Stimulated activated CD4-positive, alpha-beta T cell treated with anti-CD3 and anti-CD28 coated beads, Interleukin-15, amount 100 ng/mL, for 1 hour (primary cell): Measurements from ENCODE around the gene MRAS.

ENCODE experiments used
- DNase-seq, 2 donors: peaks; one replicate each; pipeline ENCODE4 v3.0.0-alpha.2; 2020; ENCODE audit warnings: low read depth in 1 of 2, low spot score in 1 of 2

MRAS gene

DNA sequence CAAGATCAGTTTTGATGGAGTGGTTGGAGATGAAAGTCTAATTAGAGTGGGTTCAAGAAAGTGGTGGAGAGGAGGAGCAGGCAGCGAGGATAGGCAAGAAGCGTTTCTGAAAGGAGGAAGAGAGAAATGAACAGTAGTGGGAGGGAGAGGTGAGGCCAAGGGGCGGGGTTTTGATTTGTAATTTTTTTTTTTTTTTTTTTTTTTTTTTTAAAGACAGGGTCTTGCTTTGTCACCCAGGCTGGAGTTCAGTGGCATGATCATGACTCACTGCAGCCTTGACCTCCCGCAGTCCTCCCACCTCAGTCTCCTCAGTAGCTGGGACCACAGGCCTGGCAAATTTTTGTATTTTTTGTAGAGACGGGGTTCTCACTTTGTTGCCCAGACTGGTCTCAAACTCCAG, 36.6 kb downstream of the MRAS start:
- no peak for DNase-seq

DNA sequence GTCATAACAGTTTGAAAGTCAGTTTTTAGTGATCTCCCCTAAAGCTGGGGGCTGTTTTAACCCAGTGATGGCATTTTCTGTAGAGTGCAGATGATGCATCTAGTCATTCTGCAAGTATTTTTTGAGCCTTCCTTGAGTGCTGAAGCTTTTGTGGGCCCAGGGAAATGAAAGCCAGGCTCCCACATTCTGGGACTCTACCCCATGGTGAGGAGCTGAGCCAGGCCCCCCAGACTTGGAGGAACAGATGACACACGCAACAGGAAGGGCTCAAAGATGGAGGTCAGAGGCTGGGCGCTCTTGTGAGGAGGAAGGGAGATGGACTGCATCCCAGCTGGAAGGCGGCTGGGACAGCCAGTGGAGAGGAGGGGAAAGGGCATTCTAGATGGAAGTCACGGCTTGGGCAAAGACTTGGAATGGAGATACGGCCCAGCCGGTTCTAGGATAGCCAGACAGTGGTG, 40.8 kb downstream of the MRAS start:
- DNase-seq, result no peak

DNA sequence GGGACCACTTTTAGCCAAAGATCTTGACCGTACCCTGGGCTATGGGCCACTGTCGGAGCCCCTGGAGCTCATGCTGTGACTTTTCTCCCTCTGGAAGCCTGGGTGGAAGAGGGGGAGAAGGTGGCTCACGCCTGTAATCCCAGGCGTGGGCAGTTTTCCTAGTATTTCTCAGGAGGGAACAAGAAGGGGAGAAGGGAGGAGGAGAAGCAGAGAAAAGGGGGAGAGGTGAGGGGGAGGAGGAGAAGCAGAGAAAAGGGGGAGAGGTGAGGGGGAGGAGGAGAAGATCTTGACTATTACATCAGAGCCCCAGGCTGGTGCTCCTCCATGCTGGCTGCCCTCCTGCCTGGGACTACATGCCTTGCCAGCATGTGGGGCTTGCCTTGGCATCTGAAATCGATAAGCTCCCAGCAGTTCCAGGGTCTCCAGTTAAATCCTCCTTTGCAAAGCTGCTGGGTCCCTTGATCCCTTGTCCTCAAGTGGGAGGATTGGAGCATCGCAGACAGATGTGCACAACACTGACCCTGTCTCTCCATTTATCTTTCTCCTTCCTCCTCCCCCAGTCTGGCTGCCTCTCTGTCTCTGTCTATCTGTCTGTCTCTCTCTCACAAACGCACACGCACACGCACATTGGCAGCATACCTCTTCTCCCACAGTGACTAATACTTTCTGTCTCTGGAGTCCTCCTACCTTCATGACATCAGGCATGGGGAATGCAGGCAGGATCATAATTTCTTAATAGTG, 41.6 kb downstream of the MRAS start:
- DNase-seq, result no peak

DNA sequence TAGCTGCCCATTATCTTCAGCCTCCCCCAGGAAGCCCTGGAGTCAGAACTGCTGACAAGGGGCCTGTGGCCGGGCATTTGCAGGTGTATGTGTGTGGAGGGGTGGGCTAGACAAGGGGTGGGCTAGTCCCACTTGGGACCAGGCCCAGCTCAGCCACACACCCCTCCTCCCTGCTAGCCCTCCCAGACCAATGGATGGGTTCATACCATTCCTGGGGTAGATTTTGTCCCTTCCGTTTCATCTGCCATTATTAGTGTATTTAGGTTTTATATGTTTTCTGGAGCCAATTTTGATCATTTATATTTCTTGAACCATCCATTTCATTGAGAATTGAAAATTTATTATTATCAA, 42.2 kb downstream of the MRAS start:
- no peak for DNase-seq

DNA sequence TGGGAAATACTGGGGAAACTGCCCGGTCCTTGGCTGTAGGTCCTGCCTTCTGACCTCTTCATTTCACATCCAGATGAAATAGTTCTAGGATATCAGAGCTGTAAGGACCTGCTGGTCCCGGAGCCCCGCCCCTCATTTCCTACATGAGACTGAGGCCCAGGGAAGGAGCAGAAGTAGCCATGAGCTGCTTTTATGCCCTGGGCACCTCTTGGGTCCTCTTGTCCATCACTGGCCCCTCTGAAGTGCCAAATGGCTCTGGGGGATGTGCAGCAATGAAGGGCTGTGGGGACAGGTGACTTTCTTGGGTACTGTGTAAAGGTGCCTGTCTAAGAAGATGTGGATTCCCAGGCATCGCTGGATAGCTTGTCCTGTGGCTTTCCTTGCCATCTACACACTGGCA, 45.8 kb downstream of the MRAS start:
- no peak for DNase-seq

DNA sequence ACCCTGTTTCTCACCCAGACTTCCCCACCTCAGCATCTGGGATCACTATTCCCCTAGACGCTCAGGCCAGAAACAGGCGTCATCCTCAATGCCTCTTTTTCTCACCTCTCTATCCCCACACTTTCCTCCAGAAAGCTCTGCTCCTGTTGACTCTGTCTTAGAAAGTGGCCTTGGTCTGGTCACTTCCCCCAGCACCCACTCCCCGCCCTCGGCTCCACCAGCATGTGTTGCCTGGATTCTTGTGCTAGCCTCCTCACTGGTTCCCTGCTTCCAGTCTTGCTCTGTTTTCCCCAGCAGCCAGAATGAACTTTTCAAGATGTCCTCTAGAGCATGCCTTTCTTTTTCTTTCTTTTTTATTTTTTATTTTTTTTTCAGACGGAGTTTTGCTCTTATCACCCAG, 46.3 kb downstream of the MRAS start:
- no peak for DNase-seq

DNA sequence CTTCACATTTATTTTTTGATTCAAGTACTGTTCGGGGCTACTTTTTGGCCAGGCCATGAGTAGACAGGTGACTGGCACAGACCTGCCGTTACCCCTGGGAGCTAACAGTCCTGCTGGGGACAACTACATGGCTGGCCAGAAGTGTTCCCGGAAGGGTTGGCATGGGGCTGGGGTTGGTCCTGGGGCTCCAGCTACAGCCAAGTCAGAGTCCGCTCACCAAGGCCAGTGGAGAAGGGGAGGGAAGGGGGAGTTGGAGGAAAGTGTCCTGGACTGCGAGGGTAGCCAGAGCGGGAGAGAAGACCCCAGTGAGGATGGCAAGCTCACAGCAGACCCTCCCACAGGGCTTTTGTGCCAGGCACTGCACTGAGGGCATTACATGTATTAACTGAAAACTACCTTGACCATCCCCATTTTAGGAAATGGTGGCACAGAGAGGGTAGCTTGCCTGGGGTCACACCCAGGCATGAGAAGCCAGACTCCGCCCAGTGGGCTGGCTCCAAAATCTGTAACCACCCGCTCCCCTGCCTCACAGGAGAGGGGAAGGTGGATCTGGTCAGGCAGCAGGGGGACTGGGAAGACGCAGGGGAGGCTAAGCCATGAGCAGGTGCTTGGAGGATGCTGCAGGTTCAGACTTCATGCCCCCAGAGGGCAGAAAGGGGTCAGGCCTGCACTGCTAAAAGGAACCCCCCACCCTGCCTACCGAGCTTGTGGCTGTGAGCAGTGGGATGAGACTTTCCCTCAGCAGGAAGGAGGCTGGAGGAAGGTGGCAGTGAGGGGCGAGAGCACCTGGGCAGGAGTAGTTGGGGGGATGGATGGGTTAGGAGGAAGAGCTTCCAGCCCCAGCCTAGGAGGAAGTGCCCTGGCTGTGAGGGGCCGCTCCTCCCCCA, 47.7 kb downstream of the MRAS start:
- no peak for DNase-seq

DNA sequence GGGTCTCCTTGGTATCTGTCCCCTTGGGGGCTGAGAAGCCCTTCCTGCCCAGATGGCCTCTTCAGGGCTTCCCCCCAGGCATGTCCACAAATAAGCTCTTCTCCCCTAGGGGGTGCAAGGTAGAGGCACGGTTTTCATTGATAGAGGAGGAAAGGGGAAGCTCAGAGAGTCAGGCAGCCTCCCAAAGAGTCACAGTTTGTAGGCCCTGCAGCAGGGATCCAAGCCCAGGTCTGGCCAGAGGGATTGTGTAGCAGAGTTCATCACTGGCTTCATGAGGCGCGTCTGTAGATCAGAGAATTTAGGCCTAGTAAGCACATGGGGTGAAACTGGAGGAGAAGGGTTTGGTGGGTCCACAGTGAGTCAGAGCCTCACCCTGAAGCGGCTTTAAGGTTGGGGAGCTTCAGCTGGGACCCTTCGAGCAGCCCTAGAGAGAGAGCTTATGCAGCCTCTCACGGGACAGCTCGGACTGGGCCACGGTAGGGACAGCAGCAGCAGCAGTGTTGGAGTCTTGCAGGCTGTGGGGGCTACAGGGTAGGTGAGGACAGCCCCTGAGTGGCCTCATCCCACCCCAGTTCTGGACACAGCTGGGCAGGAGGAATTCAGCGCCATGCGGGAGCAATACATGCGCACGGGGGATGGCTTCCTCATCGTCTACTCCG, 48.5 kb downstream of the MRAS start:
- no peak for DNase-seq

DNA sequence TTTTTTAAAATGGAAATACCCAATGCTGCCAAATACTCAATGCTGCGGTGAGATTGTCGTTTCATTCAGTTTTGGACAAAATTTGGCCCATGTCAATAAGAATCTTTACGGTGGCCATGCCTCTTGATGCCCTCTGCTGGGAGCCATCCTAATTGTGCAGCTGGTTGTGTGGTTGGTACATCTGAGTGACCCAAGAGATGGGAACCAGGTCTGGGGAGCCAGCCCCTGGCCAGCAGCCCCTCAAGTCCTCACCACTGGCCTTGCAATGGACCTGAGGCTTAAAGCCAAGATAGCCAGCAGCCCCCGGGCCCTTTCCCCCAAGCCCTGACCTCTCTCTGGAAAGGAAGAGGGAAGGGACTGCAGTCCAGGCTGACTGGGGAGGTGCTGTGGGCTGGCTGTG, 49.6 kb downstream of the MRAS start:
- no peak for DNase-seq

DNA sequence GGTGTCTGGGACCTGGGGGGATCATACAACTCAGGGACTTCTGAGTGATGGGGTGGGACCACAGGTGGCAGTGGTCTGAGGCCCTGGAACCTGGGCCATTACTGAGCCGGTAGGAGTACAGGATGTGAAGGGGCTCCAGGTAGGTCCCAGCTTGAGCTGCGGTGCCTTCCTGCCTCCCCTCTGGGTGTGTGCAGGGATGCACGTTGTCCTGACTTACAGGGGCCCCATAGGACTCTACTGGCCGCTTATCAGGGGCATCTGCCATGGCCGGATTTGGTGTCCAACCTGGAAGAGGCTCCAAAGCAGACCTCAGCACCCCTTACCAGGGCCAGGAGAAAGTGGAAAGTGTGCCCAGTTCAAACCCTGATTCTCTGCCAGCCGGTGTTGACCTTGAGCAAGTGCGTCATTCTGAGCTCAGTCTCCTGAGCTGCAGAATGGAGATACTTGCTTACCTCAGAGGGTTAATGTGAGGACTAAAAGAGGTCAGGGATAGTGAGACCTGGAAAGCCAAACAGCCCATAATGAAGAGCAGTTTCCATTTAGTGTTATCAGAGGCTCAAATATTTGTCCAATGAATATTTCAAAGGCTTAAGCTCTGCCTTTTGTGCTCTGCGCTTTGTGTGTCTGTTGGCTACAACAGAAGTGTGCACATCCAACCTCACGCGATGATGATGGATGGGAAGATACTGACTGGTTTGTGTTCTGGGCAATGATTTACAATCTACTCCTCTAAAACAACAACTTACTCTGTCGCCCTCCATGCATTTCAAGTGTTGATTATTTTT, 50.6 kb downstream of the MRAS start:
- DNase-seq, result no peak

DNA sequence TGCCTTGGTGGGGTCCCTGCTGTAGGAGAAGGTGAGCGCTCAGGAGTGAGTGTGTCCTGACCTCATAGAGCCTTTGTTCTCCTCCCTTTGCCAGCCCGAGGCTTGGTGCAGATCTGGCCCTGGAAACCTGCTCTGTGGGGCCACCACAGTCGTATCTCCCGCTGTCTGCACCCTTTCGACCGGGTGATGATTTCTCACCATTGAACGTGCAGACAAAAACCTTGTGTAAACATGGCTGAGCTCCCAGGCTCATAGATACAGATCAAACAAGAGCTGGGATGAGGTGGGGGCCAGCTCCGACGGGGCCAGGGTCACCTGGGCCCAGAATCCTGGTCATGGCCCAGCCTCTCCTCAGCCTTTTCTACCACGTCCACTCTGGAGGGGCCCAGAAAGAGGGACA, 51.4 kb downstream of the MRAS start:
- DNase-seq, result no peak

DNA sequence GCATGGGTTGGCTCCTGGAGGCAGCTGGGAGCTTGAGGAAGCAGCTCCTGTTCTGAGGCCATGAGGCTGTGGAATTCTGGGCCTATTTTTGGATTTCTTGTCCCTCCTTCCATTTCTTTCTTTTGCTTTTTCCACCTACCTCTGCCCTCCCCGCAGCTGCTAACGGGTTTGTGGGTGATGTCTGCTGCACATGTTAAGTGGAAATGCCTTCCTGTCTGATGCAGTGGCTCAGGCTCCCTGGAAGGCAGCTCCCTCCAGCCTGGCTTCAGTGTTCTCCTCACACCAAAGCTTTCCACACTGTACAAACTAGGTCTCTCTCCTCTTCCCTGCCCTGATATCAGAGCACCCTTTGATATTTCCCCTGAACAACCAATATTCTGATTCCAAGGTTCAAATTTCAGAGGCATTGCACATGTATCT, 52.3 kb downstream of the MRAS start:
- no peak for DNase-seq

DNA sequence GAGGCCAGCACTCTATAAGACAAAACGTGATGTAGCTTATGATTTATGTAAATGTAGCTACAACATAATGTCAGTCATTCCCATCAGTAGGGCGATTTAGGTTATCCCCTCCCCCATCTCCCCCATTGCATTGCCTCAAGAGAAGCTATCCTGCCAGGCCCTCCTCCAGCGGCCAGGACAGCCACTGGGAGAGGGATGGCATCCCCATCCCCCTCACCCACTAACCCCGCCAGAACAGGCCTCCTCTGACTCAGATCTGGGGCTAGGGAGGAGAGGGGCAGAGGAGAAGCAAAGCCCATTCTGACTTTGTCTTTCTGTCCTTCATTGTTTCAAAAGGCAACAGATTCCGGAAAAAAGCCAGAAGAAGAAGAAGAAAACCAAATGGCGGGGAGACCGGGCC, 53.5 kb downstream of the MRAS start:
- DNase-seq, result no peak

DNA sequence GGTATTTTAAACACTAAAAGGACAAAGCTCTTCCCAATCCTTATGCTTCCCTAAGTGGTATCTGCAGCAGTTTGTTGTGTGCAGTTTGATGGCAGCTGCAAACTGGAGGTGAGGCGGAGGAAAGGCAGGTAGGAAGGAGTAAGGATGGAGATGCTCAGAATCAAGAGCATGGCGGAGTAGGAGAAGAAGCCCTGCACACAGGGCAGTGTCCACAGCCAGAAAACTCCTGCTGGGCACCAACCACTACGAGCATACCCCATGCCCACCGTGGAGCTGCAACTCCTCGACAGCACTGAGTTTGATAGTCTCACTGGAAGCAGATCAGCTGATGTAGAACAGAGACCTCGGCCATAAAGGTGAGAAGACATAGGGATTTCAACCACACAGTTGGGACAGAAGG, 55.7 kb downstream of the MRAS start:
- DNase-seq, result no peak

DNA sequence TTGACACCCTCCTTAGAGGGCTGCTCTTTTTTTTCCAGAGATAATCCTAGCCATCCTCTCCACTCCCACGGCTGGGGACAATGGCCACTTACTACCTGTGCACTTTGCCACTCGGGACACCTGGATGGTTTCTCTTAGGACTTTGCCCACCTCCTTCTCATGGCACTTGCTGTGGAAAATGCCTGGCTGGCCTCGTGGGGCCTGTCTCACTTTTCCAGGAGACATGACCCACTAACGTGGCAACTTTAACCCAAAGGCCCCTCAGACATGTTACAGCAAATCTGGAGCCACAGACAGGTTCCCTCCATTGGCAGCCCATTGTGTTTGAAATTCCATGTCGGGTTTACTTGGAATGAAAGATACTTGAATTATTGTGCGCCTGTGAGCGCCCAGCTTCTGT, 56.6 kb downstream of the MRAS start:
- no peak for DNase-seq

DNA sequence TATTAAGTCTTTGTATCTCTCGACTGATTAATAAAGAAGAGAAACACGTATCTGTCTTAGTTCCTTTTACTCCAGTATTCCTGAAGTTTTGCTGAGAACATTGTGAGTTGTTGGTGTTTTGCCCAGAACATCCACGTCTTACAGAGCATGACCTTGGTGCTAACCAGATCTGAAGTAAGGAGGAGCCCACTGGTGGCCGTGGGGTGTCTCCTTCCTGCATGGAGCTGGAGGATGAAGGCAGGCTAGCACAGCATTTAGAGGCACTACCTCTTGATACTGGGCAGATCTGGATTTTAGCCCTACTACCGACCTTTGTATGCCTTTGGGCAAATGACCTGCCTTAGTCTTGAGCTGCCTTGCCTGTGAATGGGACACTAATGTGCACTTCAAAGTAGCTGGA, 57.1 kb downstream of the MRAS start:
- DNase-seq, result no peak

DNA sequence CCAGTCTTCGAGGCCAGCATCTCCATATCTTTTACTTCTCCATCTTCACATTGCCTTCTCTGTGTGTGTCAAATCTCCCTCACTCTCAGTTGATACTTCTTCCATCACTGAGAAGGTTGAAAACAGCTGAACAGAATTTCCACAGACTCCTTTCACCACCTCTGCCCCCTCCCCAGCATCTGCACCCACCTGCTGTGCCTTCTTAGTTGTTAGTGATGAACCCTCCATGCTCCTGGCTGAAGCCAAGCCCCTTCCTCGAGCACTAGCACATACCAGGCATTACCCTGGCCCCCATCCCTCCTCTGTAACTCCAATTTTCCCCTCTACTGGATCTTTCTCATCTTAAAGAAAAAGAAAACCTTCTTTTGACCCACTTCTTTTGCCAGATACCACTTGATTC, 58.2 kb downstream of the MRAS start:
- no peak for DNase-seq

DNA sequence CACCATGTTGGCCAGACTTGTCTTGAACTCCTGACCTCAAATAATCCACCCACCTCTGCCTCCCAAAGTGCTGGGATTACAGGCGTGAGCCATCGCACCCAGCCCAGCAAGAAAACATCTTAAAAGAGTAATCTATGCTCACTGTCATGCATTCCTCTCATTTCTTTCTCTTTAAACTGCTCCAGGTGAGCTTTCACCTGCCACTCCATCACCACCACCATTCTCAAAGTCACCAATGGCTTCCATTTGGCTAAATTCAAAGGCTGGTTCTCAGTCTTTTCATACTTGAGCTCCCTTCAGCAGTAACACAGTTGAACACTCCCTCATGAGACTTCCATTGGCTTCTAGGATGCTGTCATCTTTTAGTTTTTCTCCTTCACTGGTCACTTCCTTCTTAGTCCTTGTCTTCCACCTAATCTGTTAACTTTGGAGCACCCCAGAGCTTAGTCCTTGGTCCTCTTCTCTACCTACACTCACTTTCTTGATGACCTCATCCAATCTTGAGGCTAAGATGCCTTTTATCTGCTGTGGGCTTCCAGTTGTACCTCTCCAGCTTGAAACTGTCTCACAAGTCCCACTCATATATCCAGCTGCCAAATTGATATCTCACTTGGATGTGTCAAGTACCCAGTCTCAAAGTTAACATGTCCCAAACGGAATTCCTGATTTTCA, 59.0 kb downstream of the MRAS start:
- DNase-seq, result no peak

DNA sequence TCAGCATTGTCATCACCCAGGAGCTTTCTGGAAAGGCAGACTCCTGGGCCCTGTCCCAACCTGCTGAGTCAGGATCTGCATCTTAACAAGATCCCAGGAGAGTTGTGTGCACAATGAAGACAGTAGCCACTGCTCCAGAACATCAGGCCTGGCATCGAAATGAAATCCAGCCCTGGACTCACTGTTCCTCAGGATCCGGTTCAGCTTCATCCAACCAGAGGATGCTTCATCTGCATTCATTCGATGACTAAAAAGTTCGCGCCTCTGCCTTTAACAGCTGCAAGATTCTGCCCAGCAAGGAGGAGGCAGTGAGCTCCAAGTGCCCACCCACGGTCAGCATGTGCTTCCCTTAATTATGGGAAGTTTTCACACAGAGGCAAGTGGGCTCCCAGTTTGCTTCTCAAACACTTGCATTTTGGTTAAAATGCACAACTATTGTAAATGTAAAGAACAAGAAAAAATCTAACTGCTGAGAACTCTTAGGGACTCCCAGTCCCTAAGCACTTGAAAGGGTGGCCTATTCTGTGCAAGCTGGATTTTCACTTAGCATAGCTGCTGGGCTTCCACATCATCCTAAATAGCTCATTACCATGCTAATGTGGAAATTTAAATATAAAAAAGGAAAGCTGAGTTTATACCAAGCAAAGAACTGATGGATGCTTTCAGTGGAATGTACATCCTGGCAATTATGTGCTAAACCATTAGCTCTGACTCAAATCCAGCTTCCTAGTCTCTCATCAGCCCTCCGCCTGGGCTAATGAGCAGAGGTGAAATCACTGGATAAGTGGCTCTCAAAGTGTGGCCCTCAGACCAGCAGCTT, 60.6 kb downstream of the MRAS start:
- no peak for DNase-seq
